Fibroblast of skin of scalp (primary cell): ENCODE results near the gene EIF5.

ENCODE experiments used
- DNase-seq: peaks from one replicate; pipeline ENCODE4 v3.0.0-alpha.2; 2013

The EIF5 gene

DNA sequence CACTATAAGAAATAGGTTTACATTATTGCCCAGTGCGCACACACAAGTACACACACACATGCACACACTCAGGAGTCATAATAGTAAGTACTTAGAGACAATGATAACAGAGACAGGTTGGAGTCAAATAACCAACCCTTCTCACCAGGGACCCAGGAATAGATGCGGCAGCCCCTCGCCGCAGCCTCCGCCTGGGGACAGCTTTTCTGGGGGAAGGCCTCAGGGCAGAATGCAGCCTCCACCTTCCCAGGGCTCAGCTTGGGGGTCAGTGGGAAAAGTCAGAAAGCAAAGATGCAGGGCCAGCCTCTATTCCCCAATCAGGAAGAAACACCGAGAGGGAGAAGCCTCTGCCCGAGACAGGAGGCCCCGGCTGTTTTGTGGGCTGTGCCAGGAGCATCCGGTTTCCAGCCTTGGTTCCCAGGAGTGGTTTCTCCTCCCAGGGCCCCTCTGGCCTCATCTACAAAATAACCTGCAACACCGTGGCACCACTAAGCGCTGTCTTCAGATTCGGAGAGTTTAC is 23.4 kb upstream of the EIF5 start:
- DNase-seq: no peak

DNA sequence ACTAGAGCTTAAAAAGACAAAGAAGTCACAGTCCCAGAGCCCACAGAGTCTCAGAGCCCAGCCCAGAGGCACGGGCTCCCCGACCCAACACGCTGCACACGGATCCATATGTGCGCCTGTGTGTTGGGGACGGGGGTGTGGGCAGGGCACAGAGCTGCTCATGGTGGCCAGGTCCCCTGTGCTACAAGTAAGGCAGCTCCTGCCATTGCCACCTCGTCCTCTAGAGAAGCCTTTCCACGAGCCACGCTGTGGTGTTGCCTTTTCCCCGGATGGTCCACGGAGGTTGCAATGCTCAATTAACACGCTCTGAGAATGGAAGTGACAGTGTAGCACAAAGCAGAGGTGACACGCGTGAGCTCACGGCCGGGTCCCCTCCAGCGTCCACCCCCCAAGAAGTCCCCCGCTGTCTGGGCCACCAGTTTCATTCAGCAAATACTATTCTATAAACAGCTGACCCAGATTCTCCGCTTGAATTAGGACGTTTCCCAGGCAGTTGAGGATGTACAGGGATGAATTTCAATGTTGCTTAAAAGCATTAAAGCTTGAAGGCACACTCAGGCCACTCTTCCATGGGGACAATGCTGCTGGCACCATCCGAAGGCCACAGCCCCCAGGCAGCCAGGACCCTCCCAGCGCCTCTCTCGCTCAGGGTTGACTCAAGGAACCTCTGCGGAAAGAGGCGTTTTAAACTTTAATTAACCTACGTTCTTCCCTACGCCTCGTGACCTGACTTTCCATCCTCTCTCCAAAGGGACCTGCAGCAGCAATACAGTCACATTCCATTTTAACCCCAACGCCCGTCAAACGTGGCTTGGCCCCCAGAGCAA is 22.7 kb upstream of the EIF5 start:
- DNase-seq: no peak

DNA sequence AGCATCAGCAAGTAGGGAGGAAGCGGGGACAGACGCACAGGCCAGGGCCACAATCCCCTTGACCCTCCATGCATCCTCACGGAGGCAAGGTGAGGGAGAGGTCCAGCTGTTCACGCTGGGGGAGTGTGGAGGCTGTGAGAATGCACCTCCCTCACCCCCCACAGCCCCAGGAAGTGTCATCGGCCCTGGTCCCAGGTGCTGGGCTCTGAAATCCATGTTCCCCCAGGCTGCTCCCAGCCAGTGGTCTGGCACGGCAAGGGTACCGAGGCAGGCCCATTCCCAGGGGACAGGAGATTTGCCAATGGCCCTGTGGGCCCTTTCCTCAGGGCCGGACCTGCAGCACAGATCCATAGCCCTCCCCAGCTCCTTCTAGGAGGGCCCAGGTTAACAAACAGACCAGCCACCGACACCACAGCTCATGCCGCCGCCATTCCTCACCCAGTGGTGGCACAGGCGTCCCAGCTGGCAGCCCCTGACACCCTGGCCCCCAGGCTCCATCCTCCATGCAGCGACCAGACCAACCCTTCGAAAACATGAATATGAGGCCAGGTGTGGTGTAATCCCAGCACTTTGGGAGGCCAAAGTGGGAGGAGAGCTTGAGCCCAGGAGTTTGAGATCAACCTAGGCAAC is 21.9 kb upstream of the EIF5 start:
- DNase-seq: no peak

DNA sequence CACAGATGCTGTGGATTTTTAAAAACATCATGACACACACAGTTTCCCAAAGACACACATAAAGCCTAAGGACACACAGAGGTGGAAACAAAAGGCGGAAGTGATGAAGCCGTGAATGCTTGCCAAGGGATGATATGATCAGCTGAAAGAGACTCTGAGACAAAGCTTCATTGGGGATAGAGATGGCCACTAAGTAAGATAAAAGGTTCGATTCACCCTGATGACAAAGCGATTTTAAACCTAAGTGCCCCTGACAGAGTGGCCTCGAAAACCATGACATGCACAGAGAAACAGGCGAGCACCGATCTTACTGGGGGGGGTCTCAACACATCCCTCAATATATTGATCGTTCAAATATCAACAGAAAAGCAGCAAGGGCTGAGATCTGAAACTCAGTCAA is 20.3 kb upstream of the EIF5 start:
- no peak for DNase-seq

DNA sequence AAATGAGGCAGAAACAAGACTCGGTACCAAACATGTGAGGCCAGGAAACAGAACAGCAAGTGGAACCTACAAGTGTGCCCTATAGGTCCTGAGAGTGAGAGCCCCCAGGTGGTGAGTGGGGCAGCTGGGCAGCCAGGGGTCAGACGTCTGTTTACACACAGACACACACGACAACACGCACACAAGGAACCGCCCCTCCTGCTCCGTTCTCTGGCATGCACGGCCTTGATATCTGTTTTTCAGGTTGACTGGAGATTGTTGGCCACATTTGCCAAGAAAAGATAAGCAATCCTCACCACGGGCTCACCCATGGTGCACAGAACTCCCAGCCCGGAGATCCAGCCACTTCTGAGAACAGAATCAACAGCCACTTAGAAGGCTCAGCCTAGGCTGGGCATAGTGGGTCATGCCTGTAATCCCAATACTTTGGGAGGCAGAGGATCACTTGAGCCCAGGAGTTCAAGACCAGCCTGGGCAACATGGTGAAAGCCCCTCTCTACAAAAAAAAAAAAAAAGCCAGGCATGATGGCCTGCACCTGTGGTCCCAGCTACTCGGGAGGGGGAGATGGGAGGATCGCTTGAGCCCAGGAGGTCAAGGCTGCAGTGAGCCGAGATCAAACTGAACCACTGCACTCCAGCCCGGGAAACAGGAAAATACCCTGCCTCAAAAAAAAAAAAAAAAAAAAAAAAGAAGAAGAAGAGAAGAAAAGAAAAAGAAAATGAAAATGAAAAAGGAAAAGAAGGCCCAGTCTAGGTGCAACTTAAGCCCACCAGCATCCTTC is 19.4 kb upstream of the EIF5 start:
- DNase-seq: no peak

DNA sequence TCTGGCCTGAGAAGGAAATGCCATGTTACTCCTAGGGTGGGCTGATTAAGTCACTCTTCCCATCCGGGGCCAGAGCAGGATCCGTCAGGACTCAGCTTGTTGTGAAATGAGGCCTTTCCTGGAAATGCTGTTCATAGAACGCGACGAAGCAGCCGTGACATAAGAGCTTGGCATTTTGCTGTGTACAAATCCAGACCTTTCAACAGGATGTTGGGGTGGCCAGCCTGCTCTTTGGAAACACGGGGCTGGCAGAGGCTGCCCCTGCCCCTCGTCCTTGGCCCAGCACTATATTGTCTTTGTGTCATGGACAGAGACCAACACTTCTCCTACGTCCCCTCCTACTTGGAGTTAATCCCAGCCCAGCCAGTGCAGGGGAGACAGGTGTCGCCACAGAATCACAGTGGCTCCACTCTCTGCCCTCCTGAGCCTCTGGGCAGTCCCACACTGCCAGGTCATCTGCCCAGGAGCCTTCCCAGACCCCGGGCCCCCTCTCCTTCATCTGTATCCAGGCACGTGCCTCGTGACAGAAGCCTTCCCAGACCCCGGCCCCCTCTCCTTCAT is 18.6 kb upstream of the EIF5 start:
- no peak for DNase-seq

DNA sequence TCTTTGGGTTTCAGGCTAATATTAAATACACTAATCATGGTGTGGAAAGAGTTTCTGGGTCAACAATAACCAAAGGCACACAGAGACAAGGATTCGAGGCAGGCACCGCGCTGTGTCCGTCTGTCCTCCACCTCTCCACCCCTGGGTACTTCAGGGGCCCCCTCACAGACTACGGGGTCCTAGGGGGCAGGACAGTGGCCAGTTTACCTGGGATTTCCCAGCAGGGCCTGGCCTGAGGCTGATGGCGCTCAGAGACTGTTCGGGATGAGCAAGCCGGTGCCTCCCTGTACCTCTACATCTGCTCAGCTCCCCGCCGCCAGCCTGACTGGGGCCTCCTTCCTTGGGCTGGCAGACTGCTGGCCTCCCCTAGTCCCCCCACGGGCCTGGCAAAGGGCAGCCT is 18.1 kb upstream of the EIF5 start:
- no peak for DNase-seq

DNA sequence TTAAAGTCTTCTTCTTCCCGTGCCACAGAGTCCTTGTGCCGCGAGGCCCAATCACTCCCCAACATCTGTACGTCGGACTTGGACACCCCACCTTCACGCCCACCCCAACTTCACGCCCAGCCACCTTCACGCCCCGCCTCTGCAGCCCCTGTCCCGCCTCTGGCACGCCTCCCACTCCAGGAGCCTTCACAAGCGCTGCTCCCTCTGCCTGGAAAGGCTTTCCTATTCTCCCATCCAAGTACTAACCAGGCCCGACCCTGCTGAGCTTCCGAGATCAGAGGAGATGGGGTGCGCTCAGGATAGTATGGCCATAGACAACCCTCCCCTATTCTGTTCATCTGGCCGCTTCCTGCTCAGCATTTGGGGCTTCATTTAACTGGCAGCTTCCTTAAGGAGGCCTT is 17.3 kb upstream of the EIF5 start:
- no peak for DNase-seq

DNA sequence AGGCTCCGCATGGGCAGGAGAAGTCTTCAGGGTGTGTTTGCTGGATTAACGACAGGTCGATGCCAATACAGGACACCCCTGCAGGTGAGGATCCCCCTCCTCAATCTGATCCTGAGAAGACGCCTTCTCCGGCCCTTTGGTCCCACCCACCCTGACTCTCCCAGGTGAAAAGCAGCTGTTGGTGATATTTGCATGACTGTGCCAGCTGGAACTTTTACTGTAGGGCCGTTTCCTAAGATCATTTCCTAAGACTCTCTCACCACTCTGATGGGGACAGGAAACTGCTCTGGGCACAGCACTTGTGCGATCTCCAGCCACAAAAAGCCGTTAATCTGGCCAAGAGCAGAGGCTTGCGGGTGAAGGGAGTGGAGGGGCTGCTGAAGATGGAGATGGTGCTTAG is 16.8 kb upstream of the EIF5 start:
- no peak for DNase-seq

DNA sequence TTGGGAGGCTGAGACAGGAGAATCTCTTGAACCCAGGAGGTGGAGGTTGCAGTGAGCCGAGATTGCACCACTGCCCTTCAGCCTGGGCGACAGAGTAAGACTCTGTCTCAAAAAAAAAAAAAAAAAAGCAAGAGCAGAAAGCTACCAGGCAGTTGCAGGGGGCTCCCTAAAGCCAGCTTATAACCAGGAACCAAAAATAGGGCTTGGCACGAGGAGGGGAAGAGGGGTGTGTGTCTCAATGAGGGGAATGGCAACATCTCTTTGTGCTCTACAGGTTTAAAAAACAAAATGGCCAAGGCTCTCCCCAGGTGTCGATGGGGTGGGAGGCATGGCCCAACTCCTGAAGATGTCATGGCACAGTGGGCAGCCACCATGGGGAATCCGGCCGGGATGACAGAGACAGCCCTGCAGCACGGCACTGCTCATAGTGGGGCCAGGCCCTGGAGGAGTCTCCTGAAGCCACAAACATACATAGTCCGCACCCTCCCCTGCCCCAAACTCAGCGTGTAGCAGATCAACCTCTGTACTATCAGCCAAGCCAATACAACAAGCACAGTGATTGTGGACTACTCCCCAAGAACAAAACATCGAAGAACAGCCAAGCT is 16.0 kb upstream of the EIF5 start:
- no peak for DNase-seq

DNA sequence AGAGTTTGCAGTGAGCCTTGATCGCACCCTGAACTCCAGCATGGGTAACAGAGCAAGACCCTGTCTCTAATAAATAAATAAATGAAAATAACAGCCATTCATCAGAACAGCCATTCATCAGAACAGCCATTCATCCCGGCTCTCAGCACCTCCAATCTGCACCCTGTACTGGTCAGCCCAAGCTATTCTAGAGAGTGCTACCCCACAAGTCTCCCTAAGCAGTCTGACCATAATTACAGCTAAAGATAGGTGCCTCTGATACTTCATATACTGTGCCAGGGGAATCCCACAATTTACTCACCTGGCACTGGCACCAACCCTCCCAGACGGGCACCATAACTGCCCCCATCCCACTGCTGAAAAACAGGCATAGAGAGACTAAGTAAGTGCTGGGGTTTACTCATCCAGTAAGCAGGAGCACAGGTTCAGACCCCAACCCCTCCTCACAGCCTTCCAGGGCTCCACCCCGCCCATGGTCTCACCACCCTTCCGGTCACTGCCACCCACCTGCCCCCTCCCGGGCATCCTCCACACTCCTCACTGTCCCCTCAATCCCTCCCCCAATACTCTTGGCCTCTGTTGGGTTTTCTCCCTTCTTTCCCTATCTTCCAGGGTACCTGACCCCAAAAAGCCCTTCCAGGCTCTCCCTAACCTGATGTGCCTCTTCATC is 15.2 kb upstream of the EIF5 start:
- DNase-seq: no peak

DNA sequence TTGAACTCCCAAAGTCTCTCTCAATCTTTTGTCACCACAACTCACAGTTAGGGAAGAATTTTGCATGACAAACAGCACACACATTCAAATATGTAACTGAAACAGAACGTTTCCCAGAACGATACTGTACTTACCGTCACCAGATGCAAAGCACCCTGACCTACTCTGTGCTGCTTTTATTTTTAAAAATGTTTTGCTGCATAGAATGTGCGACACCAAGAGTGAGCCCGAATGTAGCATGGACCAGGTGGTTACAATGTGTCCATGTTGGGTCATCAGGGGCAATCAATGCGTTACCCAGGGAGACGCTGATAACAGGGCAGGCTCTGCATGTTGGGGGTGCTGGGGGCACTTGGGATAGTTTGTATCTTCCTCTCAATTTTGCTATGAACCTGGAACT is 14.6 kb upstream of the EIF5 start:
- no peak for DNase-seq

DNA sequence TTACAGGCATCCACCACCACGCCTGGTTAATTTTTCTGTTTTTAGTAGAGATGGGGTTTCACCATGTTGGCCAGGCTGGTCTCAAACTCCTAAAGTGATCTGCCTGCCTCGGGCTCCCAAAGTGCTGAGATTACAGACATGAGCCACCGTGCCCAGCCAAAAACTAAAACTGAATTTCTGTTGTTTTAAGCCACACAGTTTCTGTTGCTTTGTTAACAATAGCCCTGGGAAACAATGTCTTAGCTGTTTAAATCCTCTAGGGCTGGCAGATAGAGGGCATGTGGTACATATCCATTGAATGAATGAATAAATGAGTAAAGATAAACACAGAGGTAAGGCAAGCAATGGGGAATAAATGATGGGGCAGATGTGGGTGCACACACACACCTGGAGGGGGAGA is 8.0 kb upstream of the EIF5 start:
- no peak for DNase-seq

DNA sequence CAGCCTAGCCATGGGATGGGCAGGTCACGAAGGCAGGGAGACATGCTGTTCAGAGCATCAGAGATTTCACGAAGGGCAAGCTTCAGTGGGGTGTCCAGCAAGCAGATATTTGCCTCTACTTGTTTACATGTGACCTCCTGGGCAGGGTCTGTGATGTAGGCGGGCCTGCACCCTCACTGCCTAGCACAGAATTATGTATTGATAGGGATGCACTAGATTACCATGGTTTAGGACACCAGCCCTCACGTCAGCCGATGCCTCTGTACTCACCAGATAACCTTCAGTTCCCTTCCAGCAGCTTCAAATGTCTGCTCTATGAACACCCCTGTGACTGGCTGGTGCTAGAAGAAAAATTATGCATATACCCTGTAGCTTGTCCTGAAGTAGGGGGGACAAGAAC is 5.1 kb upstream of the EIF5 start:
- no peak for DNase-seq

DNA sequence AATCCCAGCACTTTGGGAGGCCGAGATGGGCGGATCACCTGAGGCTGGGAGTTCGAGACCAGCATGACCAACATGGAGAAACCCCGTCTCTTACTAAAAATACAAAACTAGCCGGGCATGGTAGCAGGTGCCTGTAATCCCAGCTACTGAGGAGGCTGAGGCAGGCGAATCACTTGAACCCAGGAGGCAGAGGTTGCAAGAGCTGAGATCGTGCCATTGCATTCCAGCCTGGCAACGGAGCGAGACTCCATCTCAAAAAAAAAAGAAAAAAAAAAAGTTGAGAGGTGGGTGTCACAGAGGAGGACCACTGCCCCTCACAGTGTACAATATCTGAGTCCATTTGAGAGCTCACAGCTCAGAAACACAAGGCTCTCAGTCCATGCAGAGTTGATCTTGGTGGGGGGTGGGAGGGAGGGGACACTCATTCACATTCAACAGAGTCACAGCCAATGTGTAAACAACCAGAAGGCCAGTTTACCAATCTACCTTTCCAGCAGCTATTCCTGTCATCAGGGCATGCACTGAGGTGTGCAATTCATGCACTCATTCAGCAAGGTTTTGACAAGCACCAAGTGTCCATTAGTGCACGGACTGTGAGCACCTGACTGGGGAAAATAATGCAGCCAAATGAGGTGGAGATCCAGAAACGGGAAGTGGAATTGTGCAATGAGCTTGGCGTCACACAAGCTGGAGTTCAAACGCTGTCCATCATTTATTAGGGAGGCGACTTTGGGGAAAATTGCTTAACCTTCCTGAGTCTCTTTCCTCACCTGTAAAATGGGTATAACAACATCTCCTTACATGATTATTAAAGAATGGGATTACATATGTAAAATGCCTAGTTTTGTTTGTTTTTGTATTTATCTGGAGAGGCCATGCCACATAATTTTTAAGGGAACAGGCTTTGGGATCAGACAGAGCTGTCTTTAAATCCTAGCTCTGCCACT is 4.4 kb upstream of the EIF5 start:
- DNase-seq: no peak

DNA sequence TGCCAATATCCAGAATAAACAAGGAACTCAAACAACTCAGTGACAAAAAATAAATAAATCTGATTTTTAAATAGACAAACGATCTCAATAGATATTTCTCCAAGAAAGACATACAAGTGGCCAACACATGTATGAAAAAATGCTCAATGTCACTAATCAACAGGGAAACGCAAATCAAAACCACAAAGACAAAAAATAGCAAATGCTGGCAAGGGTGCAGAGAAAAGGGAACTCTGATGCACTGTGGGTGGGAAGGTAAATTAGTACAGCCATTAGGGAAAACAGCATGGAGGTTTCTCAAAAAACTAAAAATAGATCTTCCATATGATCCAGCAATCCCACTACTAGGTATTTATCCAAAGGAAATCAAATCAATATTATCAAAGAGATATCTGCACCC is 3.5 kb upstream of the EIF5 start:
- DNase-seq: no peak

DNA sequence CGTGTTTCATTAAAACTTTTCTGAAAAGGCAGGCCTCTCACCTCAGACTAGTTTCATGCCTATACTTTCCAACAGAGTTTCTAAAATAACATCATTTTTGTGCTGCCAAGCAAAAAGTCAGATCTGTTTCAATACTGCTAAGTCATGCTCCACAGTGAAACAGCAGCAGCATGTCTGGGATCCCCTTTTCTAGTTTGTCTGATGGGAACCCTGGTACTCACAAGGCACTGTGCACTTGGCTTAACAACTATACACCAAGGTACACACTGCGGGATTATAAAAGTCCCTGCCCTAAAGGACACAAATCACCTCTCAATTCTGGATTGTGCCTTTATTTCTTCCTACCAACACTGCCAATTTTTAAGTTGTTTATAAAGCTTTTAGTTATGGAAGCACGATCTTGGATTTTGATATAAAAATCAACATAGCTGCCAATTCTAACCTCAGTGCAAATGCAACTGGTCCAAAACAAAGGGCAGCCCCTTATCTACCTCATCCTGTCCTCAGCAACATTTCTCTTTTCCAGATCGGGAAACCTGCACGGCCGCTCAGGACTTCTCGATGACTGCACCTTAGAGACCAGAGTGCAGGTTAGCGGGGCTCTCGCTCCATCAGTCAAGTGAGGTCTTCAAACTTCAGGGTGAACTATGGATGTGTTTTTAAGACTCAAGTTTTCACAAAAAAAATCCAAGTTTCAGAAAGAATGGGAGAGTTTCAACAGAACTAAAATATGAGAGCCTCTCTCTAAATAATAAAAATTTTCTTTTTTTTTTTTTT is 1.7 kb upstream of the EIF5 start:
- DNase-seq: no peak

DNA sequence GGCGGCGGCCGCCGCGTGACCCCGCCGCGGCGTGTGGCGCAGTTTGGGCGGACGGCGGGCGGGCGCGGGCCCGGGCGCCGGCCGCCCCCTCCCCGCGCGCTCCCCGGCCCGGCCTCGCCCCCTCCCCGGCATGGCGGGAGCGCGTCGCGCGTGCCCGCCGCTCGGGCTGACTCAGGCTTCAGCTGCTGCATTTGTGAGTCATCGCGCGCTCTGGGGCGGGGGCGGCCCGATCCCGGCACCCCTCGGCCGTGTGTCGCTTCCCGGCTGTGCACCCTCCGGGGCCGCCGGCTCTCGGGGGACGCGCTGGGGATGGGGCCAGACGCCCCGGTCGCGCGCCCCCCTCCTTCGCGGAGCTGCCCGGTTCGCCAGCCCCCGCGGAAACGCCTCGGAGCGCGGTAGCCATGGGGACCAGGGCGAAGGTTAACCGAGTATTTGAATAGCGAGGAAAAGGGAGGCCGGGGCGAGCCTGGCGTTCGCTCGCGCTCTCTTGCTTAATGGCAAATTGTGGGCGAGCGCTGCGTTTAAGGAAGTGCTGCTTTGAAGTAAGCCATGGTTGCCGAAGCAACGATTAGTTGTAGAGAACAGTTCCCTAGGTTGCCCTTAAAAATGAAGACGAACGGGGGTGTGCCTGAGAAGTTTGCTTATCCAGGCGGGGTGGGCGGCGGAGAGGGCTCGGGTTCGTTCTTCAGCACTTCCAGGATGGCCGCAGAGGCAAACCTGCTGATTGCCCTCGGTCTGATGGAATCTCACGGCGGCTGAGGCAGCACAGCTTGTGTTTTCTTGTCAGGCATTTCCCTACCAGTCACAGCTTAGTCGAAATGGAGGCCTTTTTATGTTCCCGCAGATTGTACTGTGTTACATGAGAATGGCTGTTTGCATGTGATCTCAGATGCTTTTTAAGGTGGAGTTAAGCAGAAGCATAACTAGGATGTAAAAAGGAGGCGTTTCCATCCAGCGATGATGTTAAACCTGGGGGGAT is 896 bp downstream of the EIF5 start:
- DNase-seq: peak; percentile 80

DNA sequence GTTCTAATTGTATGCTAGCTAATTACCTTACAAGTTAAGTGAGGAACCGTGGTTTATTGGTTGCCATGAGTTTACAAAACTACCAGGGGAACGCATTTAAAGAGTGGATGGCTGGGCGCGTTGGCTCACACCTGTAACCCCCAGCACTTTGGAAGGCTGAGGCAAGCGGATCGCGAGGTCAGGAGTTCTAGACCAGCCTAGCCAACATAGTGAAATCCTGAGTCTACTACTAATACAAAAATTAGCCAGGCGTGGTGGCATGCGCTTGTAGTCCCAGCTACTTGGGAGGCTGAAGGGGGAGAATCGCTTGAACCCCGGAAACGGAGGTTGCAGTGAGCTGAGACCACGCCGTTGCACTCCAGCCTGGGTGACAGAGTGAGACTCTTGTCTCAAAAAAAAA is 2.2 kb downstream of the EIF5 start:
- DNase-seq: no peak
